DMS114 treated with DMSO at 0.1 percent for 48 hours (cell line): Measurements from ENCODE around the gene ACTN1.
A peak's percentile ranks its signal among the peaks of the same experiment; 100 is the strongest.

Source experiments
- DNase-seq: peaks from one replicate; lab custom pipeline; 2025; ENCODE audit not compliant: unreplicated experiment; lab: John Stamatoyannopoulos, UW

The ACTN1 gene

DNA sequence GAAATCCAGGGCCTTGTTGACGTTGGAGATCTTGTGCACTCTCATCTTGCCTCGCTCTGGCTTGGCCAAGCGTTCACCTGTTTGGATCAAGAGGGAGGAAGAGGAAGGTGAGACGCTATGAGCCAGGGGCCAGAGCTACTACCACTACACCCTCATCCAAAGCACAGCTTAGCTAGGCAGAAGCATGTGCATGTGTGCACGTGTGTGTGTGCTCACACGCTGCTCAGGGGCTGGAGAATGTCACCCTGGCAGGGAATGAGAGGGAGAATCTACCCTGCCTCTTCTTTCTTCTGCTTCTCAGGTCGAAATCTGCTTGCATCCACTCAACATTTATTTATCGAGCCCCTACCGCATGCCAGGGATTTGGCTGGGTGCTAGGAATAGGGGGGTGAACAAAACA lies 58.1 kb downstream of the ACTN1 start:
- no peak for DNase-seq

- no peak for DNase-seq
Observed at GRCh38 chr14:68919129-68919927, 59.8 kb downstream of the ACTN1 start.

- DNase-seq: no peak
Observed at GRCh38 chr14:68918612-68919011, 60.5 kb downstream of the ACTN1 start.

DNA sequence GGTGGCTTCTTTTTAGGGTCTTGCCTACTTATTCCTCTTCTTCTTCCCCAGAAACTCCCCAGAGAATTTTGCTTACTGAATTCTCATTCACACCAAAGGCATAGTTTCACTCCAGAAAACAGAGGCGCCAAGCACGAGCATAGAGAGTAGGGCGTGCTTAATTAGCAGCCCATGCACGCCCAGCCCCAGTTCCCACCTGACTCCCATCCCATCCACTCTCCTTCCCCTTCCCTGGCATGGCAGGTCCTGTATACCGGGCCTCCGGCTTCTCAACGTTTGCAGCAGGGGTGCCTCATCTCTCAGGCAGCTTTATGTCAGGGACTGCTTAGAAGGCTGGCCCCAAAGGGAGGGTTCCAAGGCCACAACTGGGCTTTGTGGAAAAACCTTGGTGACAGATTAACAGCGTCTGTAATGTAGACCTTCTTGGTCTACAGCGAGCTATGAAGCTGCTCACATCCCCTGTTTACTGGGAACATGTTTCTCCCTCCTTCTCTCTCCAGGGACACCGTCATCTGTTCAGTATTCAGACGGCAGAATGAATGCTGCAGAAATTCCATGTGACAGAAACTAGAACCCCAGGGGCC lies 62.7 kb downstream of the ACTN1 start:
- no peak for DNase-seq

DNA sequence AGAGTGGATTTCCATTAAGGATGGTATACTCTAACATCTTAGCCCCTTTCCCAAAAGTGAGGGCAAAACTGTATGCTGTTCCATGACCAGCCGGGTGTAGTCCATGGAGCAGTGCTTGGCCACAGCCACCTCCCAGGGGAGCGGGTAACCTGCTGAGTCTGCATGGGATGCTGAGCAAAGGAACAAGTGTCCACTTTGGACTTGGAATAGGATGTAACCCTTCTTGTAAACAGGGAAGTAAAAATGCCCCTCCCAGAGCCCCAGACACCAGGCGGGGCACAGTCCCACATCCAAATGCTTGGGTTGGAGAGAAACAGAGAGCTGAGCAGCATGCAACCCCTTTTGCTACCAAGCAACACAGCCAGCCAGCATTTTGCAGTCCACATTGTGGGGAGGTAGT lies 65.6 kb downstream of the ACTN1 start:
- no peak for DNase-seq

- peak; percentile 61 for DNase-seq
Observed at GRCh38 chr14:68911594-68912227, 67.4 kb downstream of the ACTN1 start.

GRCh38 chr14:68910540-68910939 lies 68.6 kb downstream of the ACTN1 start:
- no peak for DNase-seq

DNA sequence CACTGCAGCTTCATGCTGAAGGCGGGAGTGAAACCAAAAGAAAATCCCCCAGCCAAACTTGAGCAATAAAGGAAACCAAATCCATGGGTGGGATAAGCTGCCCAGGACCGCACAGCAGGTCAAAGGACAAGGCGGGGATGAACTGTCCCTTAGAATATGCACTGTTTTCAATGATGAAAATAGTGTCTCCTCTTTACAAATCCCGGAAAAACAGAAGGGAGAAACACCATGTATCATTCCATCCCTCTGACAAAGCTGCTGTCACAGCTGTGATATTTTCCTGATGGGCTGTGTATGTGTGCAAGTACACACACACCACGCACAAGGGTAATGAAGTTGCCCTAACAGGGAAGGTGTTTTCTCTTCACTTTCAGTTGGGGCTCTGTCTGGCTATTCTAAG lies 70.3 kb downstream of the ACTN1 start:
- no peak for DNase-seq

GRCh38 chr14:68908201-68908600 lies 70.9 kb downstream of the ACTN1 start:
- DNase-seq: no peak

GRCh38 chr14:68906439-68906838 lies 72.7 kb downstream of the ACTN1 start:
- DNase-seq: no peak

DNA sequence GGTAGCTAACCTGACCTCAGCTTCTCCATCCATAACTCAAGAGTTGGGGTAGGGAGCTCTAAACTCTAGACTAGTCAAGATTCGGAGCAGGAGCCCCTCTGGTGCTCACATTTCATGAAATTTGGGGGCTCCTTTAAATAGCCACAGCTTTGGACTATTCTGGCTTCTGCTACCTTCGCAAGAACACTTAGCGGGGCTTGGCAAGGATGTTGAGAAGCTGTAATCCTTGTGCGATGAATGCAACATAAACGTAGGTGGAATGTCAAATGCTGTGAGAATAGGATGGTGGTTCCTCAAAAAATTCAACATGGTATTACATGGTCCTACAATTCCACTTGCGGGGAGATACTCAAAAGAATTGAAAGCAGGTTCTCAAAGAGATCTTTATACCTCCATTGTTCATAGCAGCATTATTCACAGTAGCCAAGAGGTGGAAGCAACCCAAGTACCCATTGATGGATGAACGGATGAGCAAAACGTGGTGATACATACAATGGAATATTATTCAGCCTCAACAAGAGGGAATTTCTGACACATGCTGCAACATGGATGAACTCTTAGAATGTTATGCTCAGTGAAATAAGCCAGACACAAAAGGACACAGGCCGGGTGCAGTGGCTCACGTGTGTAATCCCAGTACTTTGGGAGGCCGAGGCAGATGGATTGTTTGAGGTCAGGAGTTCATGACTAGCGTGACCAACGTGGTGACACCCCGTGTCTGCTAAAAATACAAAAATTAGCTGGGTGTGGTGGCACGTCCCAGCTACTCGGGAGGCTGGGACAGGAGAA lies 73.8 kb downstream of the ACTN1 start:
- DNase-seq: no peak

DNA sequence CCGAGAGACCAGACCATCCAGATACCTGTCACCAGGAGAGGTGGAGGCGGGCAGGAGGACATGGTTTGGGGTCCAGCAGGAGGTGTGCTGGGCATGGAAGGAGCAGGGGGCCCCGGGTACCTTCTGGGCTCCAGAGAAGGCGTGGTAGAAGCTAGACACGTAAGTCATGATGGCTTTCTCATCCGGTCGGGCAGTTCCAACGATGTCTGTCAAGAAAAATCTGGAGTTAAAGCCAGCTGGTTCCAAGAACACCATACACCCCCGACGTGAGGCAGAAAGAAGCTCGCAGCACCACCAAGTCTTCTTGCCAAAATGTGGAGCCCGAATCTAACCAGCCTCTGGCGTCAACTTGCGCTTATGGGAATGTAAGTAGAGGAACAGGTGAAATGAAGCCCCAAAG lies 76.7 kb downstream of the ACTN1 start:
- no peak for DNase-seq

DNA sequence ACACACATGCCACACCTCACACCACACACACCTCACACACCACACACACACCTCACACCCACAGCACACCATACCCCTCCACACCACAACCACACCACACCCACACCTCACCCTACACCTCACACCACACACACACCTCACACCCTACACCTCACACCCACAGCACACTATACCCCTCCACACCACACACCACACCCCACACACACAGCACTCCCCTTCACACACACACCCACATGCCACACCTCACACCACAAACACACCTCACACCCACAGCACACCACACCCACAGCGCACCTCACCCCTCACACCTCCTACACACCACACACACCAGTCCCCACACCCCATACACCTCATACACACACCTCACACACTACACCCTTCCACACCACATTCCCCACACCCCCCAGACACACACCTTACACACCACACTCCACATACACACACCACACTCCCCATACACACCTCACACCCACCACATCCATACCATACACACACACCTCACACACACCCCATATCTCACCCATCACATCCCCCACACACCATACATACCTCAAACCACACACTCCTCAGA lies 80.0 kb downstream of the ACTN1 start:
- no peak for DNase-seq

DNA sequence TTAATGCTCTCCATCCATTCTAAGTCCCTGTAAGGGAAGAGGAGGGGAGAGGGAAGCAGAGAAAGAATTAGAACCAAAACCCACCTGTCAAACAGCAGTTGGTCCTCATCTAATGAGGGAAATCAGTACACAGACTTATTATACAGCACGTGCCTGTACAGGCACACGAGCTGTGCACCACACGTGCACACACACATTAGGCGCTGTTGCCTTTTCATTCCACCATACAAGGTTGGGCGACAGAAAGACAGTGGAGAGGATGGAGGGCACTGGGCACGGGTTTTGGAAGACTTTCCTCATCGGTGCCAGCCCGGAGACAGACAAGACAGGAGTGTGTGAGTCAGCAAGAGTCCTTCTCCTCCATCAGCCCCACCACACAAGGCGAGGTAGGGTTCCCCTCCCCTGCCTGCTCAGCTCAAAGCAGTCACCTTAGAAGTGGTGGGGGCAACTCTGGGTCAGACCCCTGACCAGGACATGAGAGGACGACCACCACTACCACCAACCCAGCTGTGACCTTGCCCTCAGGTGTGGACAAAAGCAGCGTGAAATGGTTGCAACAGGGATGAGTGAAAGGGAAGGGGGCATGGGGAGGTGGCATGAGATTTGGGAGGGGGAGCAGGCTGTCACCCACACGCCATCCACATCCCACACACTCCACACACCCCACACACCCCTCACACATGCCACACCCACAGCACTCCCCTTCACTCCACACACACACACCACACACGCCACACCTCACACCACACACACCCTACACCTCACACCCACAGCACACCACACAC lies 80.7 kb downstream of the ACTN1 start:
- no peak for DNase-seq

- DNase-seq: no peak
Observed at GRCh38 chr14:68897559-68898155, 81.4 kb downstream of the ACTN1 start.

DNA sequence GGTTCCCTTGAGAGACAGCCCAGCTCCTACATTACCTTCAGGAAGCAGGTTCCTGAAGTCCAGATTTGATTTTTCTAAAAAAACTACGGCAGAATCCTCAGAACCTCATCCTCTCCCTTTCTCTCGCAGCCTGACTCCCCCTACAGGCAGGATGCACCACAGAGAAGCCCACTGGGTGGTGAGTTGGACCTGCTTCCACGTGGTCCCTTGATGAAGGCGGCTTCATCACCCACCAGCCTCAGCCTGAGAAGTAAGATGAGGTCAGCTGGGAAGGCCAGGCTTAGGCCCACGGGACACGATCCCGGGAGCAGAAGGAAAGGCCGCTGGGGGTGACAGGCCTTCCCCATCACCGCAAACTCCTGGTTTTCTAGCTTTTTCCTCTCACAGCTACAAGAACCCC lies 83.0 kb downstream of the ACTN1 start:
- no peak for DNase-seq

GRCh38 chr14:68894802-68895703 lies 84.0 kb downstream of the ACTN1 start:
- no peak for DNase-seq

DNA sequence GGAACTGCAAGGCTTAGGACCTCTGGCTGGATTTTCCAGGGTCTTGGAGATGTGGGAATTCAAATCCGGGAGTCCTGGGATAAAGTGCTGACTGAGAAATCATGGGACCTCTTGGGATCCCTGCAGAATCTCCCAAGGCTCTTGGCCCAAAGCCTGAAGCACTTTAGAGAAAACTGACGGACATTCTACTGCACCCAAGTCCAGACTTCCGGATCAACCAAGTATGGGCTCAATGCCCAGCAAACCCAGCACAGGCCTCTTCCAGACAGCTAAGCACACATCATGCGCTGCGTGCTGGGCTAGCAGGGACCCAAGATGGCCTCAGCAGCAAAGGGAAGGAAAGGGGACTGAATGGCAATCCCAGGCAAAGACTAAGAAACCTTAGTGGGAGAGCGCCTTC lies 85.0 kb downstream of the ACTN1 start:
- DNase-seq: no peak

DNA sequence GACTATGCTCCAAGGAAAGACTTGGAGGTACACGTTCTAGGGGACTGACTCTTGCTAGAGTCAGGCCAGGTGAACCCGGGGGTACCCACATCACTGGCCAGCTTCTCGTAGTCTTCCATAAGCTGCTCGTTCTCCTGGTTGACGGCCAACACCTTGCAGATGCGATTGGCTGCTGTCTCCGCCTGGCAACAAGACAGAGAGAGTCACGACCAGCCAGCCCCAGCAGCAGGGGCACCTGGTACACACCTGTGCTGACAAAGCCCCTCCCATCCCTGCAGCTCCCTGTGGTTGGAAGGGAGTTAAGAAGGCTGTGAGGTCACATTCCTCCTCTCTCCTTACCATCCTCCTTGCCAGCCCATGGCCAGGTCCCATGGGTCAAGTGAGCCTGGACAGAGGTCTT lies 85.5 kb downstream of the ACTN1 start:
- DNase-seq: no peak
